GM19468 (cell line): ENCODE measurements around the gene PRCC.

Source experiments
- ATAC-seq: cut with Tn5 transposase; IDR thresholded peaks from one replicate; pipeline ENCODE4 v1.9.1; 2021; ENCODE audit warnings: mild to moderate bottlenecking, moderate library complexity, moderate number of reproducible peaks; ENCODE audit not compliant: unreplicated experiment; ENCODE audit errors: extremely low read depth

The PRCC gene

GRCh38 chr1:156811168-156811567, 43.8 kb downstream of the PRCC start:
- no peak for ATAC-seq

- no peak for ATAC-seq
These were observed 45.1 kb downstream of the PRCC start for GRCh38 chr1:156812293-156812990.

DNA sequence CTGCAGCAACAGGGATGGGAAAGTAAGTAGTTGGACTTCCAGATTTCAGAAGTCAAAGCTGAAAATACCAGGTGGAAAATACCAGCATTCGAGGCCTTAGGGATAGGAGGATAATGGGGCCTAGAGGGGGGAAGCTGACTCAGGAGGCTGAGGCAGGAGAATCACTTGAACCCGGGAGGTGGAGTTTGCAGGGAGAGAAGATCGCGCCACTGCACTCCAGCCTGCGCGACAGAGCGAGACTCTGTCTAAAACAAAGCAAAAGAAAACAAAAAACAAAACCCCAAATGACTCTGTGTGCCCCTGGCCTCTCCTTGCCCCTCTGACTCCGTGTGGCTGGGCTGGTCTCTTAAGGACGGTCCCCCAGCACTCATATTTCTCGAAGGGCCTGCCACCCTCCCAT, 46.0 kb downstream of the PRCC start:
- no peak for ATAC-seq

DNA sequence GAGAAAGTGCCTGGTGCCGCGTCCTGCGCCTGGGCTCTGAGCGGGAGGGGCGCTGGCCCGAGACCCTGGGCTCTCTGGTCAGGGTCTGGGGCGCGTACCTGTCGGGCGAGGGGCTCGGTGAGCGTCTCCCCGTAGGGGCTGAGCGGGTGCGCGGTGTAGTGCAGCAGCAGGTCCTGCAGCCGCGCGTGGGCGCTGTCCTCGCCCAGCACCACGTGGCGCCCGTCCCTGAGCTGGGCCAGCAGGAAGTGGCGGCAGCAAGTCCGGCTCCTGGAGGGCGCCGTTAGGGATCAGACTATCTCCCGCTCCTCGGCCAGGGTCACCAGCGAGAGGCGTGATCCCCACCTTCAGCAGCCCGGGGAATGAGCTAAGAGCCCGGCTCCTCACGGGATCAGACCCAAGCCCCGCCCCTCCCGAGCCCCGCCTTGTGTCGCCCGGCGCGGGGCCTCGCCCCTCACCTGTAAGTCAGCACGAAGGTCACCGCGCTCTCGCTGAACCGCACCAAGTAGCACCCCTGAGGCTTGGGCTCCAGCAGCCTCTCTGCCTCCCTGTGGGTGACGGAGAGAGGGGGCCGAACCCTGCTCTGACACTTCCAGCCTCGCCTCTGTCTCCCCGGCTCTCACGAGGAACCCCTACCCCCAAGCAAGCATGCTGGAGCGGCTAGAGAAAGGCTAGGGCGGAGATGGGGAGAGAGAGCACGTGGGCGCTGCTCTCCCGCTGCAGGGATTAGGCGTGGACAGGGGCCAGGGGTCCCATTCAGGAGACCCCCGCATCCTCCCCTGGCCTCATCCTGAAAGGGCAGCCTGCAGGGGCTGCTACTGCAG, 46.6 kb downstream of the PRCC start:
- ATAC-seq: no peak

DNA sequence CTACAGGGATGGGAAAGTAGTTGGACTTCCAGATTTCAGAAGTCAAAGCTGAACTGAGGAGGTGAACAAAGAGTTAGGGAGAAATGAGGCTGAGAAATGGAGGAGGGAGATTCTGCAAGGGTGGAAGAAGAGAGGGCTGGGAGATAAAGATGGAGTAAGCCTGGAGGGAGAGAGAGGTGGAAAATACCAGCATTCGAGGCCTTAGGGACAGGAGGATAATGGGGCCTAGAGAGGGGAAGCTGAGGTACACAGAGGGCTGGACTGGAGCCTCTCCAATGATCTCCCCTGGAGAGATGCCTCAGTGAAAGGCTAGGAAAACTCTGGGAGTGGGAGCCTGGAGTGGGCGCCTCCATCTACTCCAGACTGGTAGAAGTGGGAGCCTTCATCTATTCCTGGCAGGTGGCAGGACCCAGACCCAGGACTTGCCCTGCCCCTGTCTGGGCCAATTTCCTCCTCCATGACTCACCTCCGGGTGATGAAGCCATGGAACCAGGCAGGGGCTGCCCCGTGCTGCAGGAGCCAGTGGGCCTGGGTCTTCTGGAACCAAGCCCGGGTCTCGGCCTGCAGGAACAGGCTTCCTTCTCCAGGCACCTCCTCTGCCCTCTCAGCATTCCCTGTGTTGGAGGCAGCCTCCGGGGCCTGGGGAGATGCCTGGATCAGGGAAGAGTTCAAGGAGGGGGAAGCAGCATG, 47.4 kb downstream of the PRCC start:
- no peak for ATAC-seq

DNA sequence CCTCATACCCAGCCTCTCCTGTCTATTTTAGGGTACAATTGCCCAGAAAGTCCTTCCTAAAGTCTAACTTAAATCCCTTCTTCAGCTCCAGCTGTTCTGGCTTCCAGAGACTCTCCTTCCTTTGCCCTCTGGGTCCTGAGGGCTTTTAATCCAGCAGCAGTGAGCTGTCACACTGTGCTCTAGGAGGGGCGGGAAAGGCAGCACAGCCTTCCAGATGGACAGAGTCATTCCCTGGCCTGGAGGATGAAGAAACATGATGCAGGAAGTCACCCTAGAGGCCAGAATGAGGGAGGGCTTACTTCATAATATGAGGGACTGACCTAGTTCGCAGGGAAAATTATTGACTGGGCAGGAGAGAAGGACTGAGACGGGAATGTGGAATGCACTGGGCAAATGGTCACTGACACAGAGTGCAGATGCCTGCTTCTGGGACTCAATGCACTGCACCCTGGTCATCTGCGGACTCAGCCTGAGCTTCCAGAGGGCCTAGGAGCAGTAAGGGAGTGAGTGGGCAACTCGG, 48.0 kb downstream of the PRCC start:
- no peak for ATAC-seq

DNA sequence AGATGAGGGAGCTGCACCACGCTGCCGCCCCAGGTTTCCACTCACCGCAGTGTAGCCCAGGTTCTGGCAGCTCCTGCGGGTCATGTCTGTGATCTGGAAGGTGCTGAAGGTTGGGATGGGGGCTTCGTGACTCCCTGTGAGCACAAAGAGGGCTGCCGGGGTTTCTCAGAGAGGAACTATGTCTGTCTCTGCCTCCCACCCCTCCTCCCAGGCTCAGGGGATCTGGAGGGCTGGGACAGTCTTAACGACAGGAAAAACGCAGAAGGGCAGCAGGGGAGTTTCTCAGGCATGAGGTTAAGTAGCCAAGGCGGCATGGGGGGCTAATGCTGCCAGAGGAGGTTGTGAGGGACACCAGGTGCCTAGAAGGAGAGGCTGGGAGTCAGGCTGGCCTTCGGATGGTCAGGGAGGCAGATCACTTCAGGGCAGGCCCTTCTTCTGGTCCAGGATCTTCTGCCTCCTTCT, 48.7 kb downstream of the PRCC start:
- no peak for ATAC-seq

GRCh38 chr1:156816561-156817328, 49.4 kb downstream of the PRCC start, which contains the start of gene SH2D2A:
TSS of gene SH2D2A (minus strand) at chr1:156816848. CDS start at chr1:156816708, 140 bp downstream.
- no peak for ATAC-seq

GRCh38 chr1:156821801-156822200, 54.5 kb downstream of the PRCC start:
- no peak for ATAC-seq

DNA sequence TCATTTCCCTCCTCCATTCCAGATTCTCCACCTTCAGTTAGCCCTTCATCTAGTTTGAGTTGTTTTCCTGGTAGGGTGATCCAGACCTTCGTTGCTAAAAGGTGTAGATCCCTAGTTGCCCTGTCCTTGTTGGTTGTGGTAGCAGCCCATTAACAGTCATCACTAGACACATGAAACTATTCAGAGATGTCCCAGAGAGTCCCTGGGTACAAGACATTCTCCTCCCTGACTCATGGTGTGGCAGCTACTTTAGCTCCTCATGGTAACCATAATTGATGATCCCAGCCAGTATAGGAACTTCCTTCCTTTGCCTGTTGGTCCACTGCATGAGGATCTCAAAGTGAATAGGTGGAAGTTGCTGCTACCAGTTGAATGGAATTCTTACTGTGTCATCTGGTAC, 55.3 kb downstream of the PRCC start:
- ATAC-seq: no peak

GRCh38 chr1:156823210-156823790, 56.0 kb downstream of the PRCC start:
- no peak for ATAC-seq

- no peak for ATAC-seq
These were observed 59.3 kb downstream of the PRCC start for GRCh38 chr1:156826630-156827029.

- no peak for ATAC-seq
These were observed 61.2 kb downstream of the PRCC start for GRCh38 chr1:156828400-156829124.

DNA sequence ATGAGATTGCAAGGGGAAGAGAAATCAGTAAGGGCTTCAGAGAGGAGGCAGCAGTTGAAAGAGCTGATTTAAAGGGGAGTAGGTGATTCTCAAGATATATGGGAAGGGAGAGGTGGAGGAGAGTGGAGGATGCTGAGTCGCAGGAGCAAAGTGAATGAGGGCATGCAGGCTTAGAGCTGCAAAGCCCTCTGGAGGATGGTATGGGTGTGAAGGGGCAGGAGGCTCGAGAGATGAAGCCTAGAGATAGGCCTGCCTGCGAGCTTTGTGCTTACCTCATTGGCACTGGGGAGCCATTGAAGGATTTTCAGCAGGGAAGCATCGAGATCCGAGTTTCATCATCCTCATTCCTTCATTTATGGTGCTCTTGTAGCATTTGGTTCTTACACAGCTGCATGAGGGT, 65.1 kb downstream of the PRCC start:
- no peak for ATAC-seq

GRCh38 chr1:156833603-156834002, 66.3 kb downstream of the PRCC start:
- ATAC-seq: no peak

GRCh38 chr1:156834322-156834721, 67.0 kb downstream of the PRCC start:
- no peak for ATAC-seq

GRCh38 chr1:156836041-156836654, 68.8 kb downstream of the PRCC start:
- peak; percentile 26 for ATAC-seq

DNA sequence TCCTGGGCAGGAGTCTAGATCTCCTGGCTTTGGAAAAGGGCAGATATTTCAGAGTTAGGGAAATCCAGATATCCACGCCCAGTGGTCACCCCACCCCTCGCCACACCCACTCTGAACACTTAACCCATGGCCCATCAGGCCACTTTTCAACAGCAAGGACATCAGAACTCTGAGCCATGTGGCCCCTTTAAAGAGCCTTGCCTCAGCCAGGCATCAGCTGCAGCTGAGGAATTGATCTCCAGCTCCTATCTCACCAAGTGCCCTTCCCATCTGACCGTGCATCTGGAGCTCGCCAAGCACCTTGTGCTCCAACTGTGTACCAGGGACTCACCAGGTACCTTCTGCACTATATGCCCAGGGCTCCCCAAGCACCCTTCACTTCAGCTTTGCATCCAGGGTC, 69.6 kb downstream of the PRCC start:
- ATAC-seq: no peak

- no peak for ATAC-seq
These were observed 71.6 kb downstream of the PRCC start for GRCh38 chr1:156838972-156839371.
